C4-2B (cell line): ENCODE results near the gene KATNAL1.
"Not testable (repeated sequence)": the region's sequence is repeated elsewhere in the genome, so short reads cannot be mapped to it uniquely, and the experiment has no call there.

ENCODE experiments used
- CTCF ChIP-seq: fragments of 450-650 bp; conservative IDR thresholded peaks from 2 replicates; pipeline ENCODE4 v1.5.1; 2017; ENCODE audit warnings: mild to moderate bottlenecking
- ZFX ChIP-seq: fragments of 450-650 bp; IDR thresholded peaks from 2 replicates; pipeline ENCODE4 v1.6.1; 2017

DNA sequence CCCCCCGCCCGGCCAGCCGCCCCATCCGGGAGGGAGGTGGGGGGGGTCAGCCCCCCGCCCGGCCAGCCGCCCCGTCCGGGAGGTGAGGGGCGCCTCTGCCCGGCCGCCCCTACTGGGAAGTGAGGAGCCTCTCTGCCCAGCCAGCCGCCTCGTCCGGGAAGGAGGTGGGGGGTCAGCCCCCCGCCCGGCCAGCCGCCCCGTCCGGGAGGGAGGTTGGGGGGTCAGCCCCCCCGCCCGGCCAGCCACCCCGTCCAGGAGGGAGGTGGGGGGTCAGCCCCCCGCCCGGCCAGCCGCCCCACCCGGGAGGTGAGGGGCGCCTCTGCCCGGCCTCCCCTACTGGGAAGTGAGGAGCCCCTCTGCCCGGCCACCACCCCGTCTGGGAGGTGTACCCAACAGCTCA lies 37.3 kb downstream of the KATNAL1 start:
- TF ChIP-seq CTCF, ZFX: not testable (repeated sequence)
